Activated CD8-positive, alpha-beta memory T cell treated with anti-CD3 and anti-CD28 coated beads for 24 hours (primary cell): Measurements from ENCODE around the gene SMO.
A peak's percentile ranks its signal among the peaks of the same experiment; 100 is the strongest.

Experiments
- DNase-seq: peaks from one replicate; pipeline ENCODE4 v3.0.0-alpha.2; 2020

The SMO gene

DNA sequence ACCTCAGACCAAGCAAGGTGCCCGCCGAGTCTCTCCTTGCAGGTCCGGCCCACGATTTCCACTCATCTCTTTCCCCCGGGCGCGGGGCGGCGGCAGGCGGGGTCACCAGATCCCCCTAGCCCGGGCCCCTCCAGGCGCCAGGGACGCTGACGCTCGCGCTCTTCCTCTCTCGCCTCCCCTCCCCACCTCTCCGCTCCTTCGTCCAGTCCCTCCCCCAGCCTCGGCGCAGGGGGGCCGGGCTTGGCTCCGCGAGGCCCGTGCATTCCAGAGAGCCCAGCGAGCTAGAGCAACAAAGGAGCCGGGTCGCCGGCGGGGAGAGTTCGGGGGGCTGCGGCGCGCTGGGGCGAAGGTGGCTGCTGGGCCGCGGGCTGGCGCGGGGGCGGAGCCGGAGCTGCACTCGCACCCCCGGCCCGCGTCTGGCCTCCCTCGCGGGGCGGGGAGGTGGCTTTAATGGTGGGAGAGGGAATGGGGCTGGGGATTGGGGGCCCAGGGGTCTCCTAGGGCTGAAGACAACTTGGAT, at the start of gene SMO:
Gene SMO, plus strand, starts transcription at position 262 of the 520 bp plus-strand sequence. CDS start 519 bp downstream, outside the sequence.
- peak; percentile 67 for DNase-seq

DNA sequence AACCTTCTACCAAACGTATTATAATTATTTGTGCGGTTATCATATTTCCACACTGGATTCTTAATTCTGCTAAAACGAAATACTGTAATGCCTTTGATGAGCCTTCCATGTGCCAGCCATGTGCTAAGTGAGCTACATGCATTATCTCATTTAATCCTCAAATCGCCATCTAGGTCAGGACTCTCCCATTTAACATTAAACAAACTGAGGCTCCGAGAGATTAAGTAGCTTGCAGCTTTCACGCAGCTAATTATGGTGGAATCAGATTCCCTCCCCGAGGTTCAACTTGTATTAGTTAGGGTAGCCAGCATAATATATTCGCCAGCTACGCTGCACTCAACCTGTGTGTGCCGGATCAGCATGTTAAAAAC, 44.7 kb upstream of the SMO start:
- DNase-seq, result no peak

DNA sequence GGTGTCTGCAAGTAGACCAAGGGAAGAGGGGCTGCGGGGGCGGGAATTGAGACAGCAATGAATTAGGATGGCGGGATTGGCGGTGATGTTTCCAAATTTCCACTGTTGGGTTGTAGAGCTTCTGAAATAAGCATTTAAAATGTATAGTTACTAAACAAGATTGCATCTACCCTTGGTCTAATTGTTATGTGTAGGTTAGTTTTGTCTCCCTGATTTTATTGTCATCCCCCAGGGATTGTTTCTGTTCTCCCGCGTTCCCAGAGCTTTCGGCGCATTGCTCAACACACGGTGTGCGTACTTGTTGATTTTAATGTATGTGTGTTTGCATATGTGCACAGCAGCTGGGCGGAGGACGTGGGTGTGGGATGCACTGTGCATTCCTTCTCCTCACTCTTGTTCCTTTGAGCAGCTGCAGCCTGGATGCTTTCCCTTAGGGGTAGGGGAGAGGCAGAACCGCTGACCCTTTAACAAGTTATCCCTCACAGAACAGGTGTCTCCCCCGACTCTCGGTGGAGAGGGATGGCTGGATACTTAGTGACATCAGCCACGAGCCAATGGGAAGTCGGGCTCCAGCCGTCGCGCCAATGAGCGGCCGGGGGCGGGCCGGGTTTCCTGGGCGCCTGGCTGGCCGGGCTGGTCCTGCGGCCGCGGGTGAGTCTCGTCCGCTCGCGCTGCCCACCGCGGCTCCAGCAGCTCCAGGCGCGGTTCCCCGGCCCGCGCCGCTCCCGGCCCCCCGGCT, 44.2 kb upstream of the SMO start, which contains the start of gene TSPAN33:
Gene TSPAN33, plus strand, starts transcription at position 613 of the 739 bp plus-strand sequence. CDS start 274 bp downstream, outside the sequence.
- peak; percentile 85 for DNase-seq

DNA sequence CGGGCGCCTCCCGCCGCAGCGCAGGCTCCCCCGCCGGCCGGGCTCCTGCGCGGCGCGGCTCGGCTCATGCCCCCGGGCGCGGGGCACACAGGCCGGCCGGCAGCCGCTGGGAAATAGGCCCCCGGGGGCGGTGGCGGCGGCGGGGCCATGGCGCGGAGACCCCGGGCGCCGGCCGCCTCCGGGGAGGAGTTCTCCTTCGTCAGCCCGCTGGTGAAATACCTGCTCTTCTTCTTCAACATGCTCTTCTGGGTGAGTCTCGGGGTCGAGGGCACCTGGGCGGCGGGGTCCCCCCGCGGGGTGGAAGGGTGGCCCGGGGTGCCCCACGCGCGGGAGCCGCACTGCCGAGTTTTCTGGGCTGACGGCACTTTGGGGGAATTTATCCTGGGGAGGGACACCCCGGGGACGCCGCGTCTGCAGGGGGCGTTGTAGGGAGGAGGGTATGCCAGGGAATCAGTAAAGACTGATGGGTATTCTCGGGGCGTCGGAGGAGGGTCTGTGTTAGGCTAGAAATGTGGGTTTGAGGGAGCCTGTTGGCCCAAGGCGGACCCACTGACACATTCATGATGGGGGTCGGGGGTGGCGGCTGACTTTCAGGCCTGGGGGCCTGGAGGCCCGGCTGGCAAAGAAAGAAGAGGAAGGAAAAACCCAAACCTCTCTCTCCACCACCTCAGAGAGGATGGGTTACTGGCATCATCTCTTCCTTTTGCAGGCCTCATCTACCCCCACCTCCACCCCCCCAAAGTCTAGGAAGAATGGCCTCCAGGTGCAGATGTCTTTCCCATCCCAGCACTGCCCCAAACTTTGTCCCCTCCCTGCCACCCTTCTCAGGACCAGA, 43.4 kb upstream of the SMO start:
- DNase-seq, result peak; percentile 70

DNA sequence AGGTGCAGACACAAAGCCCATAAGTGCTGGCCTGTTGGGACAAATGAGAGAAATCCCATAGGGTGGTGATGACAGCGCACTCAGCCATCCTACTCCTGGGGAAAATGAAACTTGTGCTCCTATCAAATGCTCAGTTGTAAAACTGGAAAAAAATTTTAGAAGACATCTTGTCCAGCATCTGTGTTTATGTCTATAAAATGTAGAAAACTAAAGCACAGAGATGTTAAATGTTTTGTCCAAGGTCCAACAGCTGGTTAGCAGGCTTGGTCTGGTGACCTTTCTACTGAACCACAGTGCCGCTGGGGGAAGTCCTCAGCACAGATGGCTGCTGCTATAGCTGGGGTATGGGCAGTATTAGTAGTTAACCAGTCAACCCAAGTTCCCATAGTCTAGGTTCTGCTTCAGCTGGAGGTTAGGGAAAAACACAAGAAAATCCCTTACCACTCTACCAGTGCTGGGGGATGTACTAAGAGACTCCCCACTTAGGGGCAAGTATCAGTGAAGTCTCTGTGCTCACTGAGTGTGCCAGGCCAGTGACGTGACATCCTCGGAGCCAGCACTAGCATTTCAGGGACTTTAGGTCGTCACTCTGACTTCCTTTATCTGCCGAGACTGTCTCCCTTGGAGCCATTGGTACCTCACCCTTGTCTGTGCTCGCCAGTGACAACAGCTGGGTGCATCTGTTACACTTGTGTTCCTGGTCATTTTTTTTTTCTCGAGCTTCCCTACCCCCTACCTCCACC, 42.0 kb upstream of the SMO start:
- no peak for DNase-seq

DNA sequence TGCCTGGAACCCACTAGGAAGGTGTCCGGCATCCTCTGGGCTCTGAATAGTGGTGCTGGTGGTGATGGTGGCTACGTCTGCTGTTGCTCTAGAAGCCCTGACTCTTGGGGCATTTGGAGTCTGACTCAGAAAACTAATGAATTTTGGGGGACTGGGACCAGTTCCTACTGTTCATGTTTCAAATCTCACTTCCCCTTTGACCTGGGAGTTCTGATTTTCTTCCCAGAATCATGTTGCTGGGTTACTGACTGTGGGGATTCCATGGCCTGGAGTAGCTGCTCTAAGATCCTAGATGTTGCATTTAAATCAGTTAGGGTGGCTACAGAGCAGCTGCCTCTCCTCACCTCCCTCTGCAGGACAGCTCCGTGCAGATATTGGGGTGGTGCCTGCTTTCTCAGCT, 40.7 kb upstream of the SMO start:
- no peak for DNase-seq

DNA sequence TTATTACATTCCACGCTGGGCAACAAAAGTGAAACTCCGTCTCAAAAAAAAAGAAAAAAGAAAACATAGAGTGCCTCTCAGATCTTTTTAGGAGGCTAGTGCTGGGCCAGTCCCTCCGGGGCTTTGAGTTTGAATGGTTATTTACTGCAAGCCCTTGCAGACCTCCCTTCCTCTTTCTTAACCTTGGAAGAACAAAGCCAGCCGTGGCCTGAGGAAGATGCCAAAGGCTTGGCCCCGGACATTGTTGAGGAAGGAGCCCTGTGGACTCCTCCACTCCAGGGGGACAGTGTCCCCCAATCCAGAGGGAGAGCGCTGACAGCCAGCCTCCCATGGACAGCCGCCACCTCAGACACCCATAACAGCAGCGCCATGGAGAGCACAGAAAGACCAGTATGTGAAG, 38.9 kb upstream of the SMO start:
- DNase-seq, result no peak

DNA sequence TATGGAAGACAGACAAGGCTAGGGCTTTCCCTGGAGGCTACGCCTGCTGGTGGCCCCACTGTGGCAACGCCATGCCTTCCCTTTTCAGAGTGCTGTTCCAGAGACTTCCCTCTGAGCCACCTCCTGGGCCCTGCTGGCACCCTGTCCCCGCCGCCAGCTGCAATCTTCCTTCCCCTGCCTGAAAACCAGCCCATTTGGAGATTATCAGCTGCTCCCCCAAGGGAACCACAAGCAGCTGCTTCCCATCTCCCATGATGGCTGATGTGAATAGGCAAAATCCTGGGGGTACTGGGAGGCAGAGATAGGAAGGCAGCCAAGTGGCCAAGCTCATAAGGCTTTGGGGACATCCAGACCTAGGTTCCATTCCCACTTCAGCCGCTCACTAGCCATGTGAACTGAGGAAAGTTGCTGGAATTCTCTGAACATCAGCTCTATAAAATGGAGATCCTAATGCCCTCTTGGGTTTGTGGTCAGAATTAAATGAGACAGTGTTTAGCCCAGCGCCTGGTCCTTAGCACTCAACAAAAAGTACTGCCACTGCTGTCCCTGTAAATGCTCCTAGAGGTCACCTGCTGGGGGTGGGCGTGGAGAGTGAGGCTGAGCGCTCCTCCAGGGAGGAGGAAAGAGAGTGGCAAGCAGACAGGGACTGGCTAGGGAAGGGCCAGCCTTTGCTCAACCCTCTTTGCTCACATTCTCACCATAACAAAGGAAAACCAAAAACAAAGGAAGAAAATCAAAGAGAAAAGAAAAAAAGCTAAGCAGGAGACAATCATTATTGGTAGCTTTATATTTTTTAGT, 38.0 kb upstream of the SMO start:
- no peak for DNase-seq

DNA sequence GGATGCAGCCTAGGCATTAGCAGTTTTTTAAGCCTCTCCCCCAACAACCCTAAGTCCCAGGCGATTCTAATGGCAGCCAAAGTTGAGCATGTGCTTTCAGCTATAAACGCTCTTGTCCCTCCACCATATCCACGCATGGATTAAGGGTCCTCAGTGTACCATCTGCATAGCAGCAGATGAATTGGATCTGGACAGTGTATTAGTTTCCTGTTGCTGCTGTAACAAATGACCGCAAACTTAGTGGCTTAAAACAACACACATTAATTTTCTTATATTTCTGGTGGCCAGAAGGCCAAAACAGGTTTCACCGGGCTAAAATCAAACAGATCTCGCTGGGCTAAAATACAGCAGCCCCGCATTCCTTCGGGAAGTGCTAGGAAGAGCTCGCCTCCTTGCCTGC, 30.8 kb upstream of the SMO start:
- no peak for DNase-seq

DNA sequence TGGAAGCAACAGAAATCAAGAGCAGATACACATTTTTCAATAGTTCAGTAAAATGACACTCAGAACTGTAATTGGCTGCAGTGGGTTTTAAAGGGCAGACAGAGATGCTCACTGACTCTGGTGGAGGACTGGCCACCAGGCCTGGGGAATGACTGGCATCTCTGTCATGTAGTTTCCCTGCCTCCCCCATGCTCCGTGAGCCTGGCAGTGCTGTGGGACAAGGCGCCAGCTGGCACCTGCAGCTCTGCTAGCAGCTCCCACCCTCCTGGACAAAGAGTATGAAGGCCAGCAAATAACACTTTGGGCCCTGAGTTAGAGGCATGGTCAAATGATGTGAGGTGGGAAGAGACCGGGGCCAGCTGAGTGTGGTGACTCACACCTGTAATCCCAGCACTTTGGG, 28.9 kb upstream of the SMO start:
- DNase-seq, result no peak

DNA sequence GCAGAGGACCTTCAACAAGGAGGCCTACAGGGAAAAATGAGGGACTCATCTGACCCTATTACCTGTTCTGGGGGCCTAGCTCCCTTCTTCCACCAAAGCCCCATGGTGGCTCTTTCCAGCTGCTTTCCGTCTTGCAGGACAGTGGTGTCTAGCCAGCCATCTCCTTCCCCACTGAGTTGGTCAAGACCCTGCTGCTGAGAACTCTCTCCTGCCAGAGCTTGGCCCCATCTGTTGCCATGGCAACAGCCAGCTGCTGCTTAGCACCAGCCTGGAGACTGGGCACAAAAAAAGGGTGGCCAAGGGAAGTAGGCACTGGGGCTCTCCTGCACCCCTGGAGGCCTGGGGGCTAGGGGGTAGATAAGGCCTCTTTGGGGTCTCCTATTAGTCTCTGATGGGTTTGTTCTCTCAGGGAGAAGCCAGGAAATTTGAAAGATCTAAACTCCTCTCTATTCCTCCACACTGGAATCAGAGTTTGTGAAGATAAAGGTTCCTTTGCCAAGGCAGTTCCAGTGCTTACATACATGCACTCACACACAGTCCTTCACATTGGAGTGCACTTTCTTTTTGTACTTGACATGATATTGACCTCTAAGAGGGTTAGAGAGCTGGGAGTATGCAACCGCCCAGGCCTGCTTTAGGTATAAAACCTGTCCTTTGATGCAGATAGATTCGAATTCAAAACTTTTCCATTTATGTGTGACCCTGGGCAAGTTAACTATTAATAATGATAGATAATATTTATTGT, 28.1 kb upstream of the SMO start:
- no peak for DNase-seq

DNA sequence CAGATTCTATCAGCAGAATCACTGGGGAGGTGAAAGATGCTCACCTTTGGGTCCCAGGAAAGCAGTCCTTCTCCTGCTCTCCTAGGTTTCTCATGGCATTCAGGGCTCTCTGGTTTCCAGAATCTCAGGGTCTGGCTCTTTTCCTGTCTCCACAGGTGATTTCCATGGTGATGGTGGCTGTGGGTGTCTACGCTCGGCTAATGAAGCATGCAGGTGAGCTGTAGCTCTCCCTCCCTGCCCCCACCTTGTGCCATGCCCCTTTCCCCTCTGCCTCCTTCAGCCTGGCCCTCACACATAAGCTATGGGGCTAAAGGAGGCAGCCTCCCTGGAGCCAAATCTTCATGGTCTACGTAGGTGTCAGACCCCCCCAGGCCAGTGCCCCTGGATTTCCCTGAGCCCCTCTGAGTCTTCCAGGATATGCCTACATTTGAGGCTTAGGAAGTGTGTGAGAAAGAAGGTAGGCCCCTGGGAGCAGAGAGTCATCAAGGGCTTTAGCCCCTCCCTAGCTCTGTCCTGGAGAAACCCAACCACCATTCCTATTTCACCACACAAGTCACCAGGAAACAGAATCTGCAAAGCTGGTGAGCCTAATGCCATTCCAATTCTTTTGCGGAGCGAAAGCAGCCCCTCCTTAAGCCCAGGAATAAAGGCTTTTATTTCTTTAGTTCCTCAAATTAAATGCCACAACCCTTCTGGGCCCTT, 26.8 kb upstream of the SMO start:
- DNase-seq, result no peak

DNA sequence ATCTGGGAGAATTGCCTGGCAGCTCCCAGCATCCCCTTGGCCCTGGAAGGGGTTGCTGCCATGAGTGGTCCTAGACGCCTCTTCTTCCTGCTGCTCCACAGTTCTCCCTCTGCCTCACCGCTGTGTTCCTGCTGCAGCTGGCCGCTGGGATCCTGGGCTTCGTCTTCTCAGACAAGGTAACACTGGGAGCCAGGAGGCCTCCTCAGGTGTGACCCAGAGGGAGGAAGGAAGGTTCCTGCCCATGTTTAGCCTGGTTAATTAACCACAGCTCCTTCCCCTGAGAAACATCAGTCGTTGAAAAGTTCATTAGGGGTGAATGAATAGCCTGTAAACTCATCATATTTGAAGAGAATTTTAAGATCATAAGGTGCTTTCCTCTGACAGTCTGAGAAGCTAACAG, 25.7 kb upstream of the SMO start:
- DNase-seq, result no peak

DNA sequence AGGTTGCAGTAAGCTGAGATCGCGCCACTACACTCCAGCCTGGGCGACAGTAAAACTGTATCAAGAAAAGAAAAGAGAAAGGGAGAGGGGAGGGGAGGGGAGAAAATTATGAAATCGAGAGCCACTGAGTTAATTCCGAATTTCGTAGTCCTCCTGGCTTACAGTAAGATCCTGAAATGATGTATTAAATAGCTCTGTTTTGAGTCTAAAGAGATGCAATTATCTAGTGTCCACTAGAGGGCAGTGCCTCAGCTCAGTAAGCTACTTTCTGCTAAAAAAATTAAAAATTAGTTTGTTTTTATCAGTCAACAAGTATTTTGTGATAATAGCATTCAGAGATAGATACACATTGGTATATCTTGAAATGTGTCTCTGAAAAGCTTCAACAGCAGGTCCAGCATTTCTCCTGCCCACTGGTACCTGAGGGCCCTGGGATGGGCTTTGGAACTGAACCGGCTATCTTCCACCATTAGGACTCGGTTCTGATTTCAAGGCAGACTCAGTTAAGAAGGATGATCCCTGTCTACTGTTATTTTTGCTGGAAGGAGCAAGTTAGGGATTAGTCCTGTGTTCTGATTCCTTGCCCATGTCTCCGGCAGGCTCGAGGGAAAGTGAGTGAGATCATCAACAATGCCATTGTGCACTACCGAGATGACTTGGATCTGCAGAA, 24.4 kb upstream of the SMO start:
- DNase-seq, result no peak

DNA sequence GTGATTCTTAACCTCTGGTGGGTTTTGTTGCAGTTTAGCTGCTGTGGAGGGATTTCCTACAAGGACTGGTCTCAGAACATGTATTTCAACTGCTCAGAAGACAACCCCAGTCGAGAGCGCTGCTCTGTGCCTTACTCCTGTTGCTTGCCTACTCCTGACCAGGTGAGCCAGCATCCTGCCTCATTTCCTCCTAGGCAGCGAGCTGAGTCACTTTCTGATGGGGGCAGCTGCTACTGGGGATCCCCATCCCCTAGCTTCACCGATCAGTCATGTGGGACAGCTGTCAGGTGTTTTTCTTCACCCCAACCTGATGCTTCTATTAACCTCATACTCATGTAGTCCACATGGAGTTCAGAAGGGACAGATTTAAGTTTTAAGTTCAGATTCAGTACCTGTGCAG, 21.7 kb upstream of the SMO start:
- DNase-seq, result no peak

DNA sequence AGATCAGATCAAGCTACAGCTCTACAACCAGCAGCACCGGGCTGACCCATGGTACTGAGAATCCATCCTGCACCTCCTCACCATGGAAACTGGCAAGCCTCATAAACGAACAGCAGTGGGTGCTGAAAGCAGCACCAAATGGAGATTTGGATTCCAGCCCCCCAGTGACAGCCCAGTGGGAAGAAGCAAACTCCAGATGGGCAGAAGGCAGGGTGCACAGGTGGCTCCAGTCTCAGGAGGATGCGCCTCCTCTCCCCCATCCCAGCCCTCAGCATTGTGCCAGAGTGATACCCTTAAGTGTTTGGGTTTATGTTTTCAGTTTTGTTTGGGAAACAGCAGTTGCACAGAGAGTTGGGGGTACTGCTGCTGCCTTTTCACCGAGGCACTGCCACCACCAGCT, 20.6 kb upstream of the SMO start:
- DNase-seq, result no peak

DNA sequence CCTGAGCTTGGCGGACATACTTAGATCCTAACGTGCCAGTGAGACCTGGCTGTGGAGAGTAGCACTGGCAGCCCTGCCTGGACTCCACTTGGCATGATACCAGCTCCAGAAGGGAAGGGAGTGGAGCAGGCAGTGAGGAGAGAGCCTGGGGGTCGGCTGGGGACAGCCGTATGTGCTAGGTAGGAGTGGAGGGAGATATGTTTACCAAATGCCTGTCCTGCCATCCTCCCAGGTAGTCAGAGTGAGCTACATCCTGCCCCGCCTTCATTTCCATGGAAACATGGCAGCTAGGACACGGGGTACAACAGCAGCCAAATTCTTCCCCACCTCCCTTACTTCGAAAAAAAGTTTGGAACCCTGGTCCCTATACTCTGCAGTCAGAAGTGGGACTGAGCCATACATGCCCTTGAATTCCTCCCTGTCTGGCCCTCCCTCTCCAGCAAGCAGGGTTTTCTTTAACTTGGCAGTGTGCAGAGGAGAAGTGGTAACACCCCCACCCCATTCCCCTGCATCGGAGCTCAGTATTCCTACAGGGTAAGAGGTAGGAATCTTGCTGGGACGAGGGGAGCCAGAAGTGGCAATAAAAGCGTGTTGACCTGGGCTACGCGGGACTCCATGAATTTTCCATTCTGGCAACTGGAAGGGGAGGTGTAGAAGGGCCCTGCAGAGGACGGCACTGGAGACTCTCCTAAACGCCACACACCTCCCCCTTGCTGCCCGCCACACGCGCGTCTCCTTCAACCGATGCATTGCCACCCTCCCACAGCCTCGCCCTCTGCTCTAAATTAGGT, 20.0 kb upstream of the SMO start:
- no peak for DNase-seq

DNA sequence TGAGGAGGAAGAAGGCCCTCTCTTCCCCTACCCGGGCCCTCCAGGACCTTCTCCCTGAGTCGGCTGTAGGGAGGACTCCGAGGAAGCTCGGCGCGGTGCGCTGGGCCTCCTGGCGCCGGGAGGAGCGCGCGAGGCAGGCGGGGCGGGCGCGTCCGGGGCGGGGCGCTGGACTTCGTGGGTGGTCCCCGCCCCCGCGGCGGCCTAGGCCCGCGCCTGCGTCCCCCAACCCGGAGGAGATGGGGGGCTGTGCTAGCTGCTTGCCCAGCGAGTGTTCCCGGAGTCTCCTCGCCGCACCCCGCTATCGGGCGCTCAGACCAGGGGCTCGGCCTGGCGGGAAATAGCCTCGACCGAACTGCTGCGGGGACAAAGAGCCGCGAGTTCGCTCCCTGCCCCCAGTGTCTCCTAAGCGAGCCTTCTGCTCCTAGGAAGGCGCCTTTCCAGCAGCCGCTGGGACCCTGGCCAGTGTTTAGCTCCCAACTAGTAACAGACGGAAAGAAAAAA, 19.2 kb upstream of the SMO start:
- DNase-seq, result peak; percentile 80

DNA sequence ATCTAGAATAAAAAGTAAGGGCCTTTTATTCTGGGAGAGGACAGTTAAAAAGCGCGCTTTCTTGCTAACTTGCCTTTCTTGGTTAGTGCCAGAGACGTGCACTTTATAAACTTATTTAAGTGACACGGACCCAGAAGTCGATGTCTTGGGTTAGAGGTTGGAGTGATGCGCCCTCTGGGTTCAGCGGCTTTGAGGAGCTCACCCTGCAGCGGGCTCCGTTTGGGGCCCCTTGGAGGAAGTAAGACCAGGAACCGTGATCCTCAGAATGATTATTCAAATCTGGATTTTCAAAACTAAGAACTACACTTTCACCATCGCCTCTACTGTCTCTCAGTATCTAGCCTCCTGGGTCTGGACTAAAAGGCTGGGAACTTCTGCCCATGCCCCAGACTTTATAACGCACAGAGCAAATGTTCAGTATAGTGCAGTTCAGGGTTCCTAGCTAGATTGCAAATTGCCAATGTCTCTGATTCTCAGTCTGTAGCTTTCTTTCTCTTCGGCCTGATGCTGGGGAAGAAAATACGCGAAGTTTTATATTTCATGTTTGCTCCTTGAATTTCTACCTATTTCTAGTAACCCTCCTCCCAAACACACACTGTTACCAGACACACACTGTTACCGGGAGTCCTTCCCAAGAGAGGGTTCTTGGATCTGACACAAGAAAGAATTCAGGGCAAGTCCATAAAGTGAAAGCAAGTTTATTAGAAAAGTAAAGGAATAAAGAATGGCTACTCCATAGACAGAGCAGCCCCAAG, 18.6 kb upstream of the SMO start:
- peak; percentile 63 for DNase-seq
